ENCODE measurements around the gene SLC37A2.

DNA sequence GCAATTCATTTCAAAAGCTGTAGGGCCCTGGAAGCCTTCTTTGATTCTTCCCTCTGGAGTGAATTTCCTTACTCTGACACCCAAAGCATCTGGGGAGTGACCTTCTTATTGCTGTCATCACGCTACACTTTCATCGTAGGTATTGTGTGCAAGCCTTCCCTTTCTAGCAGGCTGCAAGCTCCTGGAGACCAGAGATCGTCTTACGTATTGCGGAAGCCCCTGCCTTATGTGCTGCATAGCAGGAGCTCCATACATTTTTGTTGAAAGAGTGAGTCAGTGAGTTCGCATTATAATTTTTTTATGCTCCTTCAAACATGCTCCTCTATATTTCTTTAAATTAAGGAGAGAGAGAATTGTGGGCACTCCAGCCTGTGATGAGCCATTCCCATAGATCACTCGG, 69.5 kb downstream of the SLC37A2 start:
- no peak for TF ChIP-seq POLR2A (IDR thresholded peaks at IDR 0.05)
- TF ChIP-seq, protein P1, sequence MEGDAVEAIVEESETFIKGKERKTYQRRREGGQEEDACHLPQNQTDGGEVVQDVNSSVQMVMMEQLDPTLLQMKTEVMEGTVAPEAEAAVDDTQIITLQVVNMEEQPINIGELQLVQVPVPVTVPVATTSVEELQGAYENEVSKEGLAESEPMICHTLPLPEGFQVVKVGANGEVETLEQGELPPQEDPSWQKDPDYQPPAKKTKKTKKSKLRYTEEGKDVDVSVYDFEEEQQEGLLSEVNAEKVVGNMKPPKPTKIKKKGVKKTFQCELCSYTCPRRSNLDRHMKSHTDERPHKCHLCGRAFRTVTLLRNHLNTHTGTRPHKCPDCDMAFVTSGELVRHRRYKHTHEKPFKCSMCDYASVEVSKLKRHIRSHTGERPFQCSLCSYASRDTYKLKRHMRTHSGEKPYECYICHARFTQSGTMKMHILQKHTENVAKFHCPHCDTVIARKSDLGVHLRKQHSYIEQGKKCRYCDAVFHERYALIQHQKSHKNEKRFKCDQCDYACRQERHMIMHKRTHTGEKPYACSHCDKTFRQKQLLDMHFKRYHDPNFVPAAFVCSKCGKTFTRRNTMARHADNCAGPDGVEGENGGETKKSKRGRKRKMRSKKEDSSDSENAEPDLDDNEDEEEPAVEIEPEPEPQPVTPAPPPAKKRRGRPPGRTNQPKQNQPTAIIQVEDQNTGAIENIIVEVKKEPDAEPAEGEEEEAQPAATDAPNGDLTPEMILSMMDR (IDR thresholded peaks at IDR 0.05): no peak

Measured in esophagus squamous epithelium (tissue), 4 donors.